ENCODE measurements around the gene SEC24C. TPM values are rescaled to one million over a fixed set of nuclear protein-coding genes. Genes with fewer than 3 reads are reported as not detected.
"Not testable (repeated sequence)": the region's sequence is repeated elsewhere in the genome, so short reads cannot be mapped to it uniquely, and the experiment has no call there.

SEC24C gene, protein sequence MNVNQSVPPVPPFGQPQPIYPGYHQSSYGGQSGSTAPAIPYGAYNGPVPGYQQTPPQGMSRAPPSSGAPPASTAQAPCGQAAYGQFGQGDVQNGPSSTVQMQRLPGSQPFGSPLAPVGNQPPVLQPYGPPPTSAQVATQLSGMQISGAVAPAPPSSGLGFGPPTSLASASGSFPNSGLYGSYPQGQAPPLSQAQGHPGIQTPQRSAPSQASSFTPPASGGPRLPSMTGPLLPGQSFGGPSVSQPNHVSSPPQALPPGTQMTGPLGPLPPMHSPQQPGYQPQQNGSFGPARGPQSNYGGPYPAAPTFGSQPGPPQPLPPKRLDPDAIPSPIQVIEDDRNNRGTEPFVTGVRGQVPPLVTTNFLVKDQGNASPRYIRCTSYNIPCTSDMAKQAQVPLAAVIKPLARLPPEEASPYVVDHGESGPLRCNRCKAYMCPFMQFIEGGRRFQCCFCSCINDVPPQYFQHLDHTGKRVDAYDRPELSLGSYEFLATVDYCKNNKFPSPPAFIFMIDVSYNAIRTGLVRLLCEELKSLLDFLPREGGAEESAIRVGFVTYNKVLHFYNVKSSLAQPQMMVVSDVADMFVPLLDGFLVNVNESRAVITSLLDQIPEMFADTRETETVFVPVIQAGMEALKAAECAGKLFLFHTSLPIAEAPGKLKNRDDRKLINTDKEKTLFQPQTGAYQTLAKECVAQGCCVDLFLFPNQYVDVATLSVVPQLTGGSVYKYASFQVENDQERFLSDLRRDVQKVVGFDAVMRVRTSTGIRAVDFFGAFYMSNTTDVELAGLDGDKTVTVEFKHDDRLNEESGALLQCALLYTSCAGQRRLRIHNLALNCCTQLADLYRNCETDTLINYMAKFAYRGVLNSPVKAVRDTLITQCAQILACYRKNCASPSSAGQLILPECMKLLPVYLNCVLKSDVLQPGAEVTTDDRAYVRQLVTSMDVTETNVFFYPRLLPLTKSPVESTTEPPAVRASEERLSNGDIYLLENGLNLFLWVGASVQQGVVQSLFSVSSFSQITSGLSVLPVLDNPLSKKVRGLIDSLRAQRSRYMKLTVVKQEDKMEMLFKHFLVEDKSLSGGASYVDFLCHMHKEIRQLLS
- total RNA-seq, result 25.3 TPM

DNA sequence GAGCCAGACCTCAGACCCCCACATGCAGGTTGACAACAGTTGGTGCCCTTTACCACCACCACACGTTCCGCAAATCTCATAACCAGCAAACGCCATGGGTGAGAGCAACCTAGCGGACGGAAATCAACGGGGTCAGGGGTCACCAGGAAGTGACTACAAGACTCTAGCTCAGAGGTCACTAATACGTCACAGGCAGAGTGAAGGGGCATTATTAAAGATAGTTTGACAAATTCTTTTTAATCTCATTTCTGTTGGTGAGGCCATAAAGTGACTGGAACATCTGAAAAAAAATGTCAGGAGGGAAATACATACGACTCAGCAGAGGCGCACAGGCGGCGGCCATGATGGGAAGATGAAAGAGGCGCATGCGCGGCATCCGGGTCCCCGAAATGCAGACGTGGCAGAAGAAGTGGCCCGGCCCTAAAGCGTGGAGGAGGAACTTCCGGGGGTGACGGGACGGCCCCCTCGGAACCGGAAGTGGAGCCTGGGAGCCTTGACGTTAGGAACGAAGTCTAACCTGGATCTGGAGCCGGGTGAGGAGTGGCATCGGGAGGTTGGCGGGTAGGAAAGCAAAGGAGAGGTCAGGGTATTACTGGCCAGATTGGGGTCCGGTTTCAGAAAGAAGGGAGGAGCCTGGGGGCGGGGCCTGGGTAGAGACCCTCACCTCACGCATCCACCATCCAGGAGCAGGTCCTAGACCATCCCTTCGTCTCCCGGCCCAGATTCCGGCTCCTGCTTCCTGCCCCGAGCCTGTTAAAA is at the start of gene SEC24C:
SEC24C (plus strand) TSS at position 468 of the 759 bp plus-strand sequence. CDS start 2,461 bp downstream, outside the sequence.
- peaks cover 36% of the 10 kb centered on the region for H3K4me1 ChIP-seq (ENCODE audit: insufficient read depth, low read length)
- no peaks in the 10 kb centered on the region for H3K27me3 ChIP-seq (ENCODE audit: insufficient read depth, low read length)
- H3K4me3 ChIP-seq (ENCODE audit: low read length), result peak within 1 kb of the TSS; percentile 98
- H3K9me3 ChIP-seq (ENCODE audit: low read depth, low read length), result no peaks in the 10 kb centered on the region

DNA sequence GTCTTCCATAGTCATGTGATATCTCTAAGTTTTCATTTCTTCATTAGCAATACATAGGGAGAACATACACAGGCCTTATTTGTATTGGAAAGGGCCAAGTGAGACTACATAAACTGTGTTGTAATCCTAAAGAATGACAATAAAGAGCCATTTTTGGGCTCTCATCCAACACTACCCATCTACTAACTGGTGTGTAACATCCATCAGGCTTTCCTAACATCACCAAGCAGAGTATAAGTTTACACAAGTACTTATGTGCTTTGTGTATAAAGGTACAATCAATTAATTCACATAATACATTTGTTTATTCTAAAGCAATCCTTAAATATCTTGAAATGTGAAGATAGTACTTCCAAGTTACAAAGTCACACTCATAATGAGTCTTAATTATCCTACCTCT is 48.9 kb upstream of the SEC24C start:
- not testable (repeated sequence) for H3K4me1 ChIP-seq (ENCODE audit: insufficient read depth, low read length); H3K4me3 ChIP-seq (ENCODE audit: low read length); H3K9me3 ChIP-seq (ENCODE audit: low read depth, low read length); H3K27me3 ChIP-seq (ENCODE audit: insufficient read depth, low read length)

DNA sequence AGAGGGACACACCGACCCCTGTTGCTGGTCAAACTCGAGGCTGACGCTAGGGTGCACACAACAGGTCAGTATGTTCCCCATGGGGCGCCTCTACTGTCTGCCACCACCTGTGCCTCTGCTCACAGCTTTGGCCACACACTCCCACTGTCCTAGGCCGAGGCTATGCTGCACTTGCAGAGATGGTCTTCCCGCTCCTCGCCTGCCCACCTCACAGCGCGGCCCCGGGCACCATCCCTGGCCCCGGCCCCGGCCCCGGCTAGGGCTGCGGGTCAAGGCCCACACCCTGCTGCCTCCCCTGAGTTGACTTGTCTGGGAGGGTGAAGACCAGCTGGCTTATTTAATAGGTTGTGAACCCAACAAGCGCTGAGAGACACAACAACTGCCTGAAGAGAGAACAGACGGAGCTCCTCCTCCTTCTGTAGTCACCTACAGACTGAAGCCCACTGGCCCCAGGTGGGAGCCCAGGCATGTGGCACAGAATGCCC is 46.5 kb upstream of the SEC24C start, which contains the start of gene AGAP5:
AGAP5 (minus strand) TSS at position 435 of the 485 bp plus-strand sequence; CDS start at position 81, 354 bp downstream.
- not testable (repeated sequence) for H3K4me1 ChIP-seq (ENCODE audit: insufficient read depth, low read length); H3K4me3 ChIP-seq (ENCODE audit: low read length); H3K9me3 ChIP-seq (ENCODE audit: low read depth, low read length); H3K27me3 ChIP-seq (ENCODE audit: insufficient read depth, low read length)

DNA sequence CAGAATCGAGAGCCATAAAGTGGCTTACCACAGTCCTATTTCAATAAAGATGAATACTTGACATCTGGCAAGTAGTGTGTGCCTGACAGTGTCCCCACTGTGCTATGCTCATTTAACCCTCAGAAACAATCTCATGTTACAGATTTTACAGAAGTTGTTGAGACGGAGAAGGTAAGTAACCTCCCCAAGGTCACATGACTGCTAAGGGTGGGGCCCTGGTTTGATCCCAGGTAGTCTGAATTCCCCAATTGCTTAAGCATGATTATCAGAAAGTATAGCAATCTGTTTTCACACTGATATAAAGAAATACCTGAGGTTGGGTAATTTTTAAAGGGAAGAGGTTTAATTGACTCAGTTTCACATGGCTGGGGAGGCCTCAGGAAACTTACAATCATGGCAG is 45.4 kb upstream of the SEC24C start:
- not testable (repeated sequence) for H3K9me3 ChIP-seq (ENCODE audit: low read depth, low read length); H3K4me1 ChIP-seq (ENCODE audit: insufficient read depth, low read length); H3K27me3 ChIP-seq (ENCODE audit: insufficient read depth, low read length); H3K4me3 ChIP-seq (ENCODE audit: low read length)

DNA sequence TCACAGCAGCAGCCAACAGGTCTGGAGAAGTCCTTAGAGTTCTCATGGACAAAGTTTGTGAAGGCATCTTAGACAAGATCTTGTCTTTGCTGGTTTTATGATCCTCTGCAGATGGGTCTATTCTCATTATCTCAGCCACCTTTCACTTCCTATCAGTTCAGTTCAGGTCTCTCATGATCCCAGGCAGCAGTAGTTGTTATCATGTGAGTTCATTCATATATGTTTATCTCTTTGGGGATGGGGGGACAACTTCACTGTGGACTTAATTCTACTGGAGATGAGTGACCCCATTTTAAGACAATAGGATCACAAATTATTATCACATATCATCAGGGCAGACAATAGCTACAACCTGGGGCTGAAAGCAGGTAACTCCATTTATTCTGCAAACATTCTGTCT is 40.2 kb upstream of the SEC24C start:
- H3K4me1 ChIP-seq (ENCODE audit: insufficient read depth, low read length); H3K27me3 ChIP-seq (ENCODE audit: insufficient read depth, low read length); H3K9me3 ChIP-seq (ENCODE audit: low read depth, low read length); H3K4me3 ChIP-seq (ENCODE audit: low read length): not testable (repeated sequence)

DNA sequence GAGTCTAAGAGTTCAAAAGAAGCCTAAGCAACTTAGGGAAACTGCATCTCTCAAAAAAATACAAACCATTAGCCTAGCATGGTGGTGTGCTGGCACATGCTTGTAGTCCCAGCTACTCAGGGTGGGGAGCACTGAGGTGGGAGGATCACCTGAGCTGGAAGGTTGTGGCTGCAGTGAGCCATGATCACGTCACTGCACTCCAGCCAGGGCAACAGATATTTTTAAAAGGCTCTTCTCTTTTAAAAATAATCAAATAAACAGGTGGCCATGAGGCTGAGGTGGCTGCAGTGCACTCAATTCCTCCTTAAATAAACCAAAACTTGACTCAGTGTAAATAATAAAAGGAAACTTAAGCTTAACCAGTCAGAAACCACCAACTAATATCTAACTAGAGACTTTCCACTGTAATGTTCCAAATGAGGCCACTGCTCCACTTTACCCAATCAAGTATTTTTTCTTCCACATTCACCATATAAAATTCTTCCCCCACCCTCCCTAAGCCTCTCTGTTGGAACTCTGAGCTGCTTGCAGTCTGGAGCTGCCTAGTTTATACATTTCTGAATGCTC is 38.6 kb upstream of the SEC24C start:
- not testable (repeated sequence) for H3K4me1 ChIP-seq (ENCODE audit: insufficient read depth, low read length); H3K27me3 ChIP-seq (ENCODE audit: insufficient read depth, low read length); H3K4me3 ChIP-seq (ENCODE audit: low read length); H3K9me3 ChIP-seq (ENCODE audit: low read depth, low read length)

DNA sequence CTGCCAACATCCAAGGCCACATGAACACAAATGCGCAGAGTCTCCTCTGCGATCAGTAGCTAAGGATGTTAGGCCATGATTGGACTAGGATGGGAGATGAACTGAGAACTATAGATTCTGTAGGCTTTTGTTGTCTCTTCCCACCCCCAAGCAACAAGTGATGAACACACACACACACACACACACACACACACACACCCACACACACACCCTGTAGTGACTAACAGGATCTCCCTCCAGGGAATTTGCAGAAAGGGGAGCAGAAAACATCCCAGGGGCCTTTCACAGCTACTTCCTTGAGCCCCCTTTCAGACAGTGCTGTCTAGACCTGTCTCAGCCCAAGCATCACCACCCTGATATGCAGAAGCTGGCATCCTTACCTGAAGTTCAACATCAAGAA is 37.7 kb upstream of the SEC24C start:
- not testable (repeated sequence) for H3K4me1 ChIP-seq (ENCODE audit: insufficient read depth, low read length); H3K27me3 ChIP-seq (ENCODE audit: insufficient read depth, low read length); H3K9me3 ChIP-seq (ENCODE audit: low read depth, low read length); H3K4me3 ChIP-seq (ENCODE audit: low read length)

DNA sequence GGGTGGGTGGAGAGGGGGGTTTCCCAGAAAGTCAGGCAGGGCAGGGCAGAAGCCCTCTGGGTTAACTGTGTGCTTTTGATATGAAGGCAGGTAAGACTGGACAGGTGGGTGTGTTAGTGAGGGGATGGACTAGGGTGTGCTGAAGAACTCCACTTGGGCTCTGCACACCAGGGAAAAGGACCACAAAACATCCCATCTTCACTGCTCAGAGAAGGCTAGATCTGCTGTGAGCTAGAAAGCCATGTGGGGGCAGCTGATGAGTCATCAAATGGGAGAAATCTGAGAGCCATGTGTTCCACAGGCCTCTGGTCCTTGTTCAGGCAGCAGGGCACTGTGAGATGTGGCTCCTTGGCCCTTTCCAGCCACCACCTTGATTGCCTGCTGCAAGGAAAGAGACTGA is 36.5 kb upstream of the SEC24C start:
- not testable (repeated sequence) for H3K4me1 ChIP-seq (ENCODE audit: insufficient read depth, low read length); H3K27me3 ChIP-seq (ENCODE audit: insufficient read depth, low read length); H3K4me3 ChIP-seq (ENCODE audit: low read length); H3K9me3 ChIP-seq (ENCODE audit: low read depth, low read length)

DNA sequence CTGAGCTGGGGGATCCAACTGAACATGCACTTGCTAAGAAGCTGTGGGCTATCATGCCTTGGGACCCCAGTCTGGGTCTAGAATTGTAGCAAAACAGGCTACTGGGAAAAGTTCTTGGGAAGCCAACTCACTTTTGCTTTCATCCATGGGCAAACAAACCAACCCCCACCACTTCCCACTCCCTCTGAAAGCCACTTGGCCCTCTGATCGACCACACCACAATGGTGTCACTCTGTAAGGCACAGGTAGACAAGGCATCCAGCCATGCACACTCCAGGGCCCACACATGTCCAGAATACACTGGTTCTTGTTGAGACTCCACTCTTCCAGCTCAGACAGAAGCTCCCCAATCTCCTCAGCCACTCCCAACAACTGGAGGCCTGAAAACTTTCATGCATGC is 36.0 kb upstream of the SEC24C start:
- not testable (repeated sequence) for H3K9me3 ChIP-seq (ENCODE audit: low read depth, low read length); H3K27me3 ChIP-seq (ENCODE audit: insufficient read depth, low read length); H3K4me3 ChIP-seq (ENCODE audit: low read length); H3K4me1 ChIP-seq (ENCODE audit: insufficient read depth, low read length)

DNA sequence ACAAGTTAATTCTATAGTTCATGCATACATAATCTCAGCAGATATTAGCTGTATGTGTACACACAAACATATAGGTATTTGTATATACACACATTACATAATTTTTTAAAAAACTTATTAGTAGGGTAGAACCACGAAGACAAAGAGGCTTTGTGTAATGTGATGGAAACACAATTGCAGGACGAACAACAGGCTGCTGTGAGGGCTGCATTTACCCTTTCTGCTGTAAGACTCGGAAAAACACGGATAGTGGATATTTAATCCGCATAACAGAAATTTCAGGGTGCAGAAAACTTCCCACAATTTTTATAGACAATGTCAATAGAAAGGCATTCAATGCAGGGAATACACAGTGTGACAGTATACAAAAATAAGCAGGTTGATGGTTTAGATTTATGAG is 32.5 kb upstream of the SEC24C start:
- H3K4me1 ChIP-seq (ENCODE audit: insufficient read depth, low read length); H3K27me3 ChIP-seq (ENCODE audit: insufficient read depth, low read length); H3K9me3 ChIP-seq (ENCODE audit: low read depth, low read length); H3K4me3 ChIP-seq (ENCODE audit: low read length): not testable (repeated sequence)

DNA sequence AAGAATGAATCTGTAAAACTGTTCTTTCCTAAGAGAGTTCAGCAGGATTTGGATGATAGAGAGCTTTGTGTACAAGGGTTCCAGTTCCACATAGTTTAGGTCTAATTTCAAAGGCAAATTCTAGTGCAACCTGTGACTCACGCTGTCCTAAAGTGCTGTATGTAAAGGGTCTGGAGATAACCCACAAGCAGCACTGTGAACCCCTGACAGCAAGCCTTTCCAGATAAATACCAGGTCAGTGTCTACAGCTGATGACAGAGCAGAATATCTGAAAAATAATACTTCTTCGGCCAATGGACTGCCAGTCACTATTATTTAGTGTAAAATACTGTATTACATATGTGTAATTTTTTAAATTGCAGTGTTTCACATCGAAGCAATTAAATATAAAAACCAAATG is 30.3 kb upstream of the SEC24C start:
- H3K9me3 ChIP-seq (ENCODE audit: low read depth, low read length); H3K27me3 ChIP-seq (ENCODE audit: insufficient read depth, low read length); H3K4me1 ChIP-seq (ENCODE audit: insufficient read depth, low read length): not testable (repeated sequence)

DNA sequence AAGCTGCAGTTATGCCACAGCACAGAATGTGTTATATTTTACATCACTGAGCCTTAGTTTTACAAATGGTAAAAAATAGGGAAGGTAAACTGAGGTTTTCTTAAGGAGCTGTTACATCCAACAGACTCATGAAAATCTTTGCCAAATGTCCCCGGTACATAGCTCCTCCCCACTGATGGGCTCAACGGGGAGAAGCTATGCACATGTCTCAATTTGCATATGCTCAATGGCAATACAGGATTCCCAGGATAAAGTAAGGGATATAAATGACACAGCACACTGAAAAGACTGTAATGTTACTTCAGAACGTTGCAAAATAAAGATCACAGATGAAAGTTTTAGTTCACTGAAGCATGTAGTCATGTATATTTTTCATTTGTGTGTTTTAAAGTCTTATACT is 29.7 kb upstream of the SEC24C start:
- H3K4me3 ChIP-seq (ENCODE audit: low read length); H3K4me1 ChIP-seq (ENCODE audit: insufficient read depth, low read length); H3K27me3 ChIP-seq (ENCODE audit: insufficient read depth, low read length); H3K9me3 ChIP-seq (ENCODE audit: low read depth, low read length): not testable (repeated sequence)

More for the DNA sequence above, 30.3 kb upstream of the SEC24C start:
- H3K4me3 ChIP-seq (ENCODE audit: low read length), result not testable (repeated sequence)

DNA sequence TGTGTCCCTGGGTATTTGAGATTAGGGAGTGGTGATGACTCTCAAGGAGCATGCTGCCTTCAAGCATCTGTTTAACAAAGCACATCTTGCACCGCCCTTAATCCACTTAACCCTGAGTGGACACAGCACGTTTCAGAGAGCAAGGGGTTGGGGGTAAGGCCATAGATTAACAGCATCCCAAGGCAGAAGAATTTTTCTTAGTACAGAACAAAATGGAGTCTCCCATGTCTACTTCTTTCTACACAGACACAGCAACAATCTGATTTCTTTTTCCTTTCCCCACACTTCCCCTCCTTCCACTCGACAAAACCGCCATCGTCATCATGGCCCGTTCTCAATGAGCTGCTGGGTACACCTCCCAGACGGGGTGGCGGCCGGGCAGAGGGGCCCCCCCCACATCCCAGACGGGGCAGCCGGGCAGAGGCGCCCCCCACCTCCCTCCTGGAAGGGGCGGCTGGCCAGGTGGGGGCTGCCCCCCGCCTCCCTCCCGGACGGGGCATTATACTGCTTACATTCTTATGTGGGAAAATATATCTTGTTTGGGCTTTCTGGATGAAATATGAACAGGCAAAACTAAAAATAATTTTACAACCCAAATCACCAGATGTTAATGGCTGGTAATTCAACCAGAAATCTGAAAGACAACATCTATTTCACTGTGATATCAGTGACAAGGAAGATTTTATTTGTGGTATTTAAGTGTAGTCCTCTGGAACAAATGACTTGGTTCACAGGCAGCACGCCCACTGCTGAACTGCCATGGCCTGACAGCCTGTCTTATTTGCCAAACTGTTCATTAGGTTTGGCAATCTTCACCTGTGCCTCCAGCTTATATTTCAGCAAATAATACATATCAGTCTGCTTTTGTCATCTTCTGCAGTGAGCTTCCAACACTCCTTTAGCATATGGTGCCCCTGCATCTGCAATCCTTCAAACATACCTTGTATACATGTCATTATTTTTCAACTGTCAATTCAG is 28.7 kb upstream of the SEC24C start:
- not testable (repeated sequence) for H3K27me3 ChIP-seq (ENCODE audit: insufficient read depth, low read length); H3K4me3 ChIP-seq (ENCODE audit: low read length); H3K4me1 ChIP-seq (ENCODE audit: insufficient read depth, low read length); H3K9me3 ChIP-seq (ENCODE audit: low read depth, low read length)
